ENCODE measurements around the gene ONECUT2.

Gene ONECUT2

DNA sequence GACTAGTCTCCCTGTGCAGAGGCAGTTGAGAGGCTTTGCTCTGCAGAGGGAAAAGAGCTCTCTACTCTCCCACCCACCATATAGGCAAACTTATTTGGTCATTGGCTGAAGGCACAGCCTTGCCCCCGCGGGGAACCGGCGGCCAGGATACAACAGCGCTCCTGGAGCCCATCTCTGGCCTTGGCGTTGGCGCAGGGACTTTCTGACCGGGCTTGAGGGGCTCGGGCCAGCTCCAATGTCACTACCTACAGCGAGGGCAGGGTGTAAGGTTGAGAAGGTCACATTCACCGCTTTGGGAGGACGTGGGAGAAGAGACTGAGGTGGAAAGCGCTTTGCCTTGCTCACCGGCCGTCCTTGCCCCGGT lies 2.2 kb downstream of the ONECUT2 start:
- TF ChIP-seq EZH2phosphoT487 (conservative IDR thresholded peaks at IDR 0.05; ENCODE audit: low read length) = no peak
- no peaks in the 10 kb centered on the region for H3K9me3 ChIP-seq (ENCODE audit: insufficient read depth, low read length)
- H3F3A ChIP-seq (ENCODE audit: insufficient read depth) = no peaks in the 10 kb centered on the region
- no peak overlapping the region for H2AFZ ChIP-seq (ENCODE audit: low read depth, low read length, severe bottlenecking)
- H3K27me3 ChIP-seq (ENCODE audit: low read length) = no peaks in the 10 kb centered on the region
- no peaks in the 10 kb centered on the region for H3K79me2 ChIP-seq (ENCODE audit: insufficient read depth, low read length)
- no peak overlapping the region for H3K4me3 ChIP-seq (ENCODE audit: insufficient read depth, low read length, poor library complexity, severe bottlenecking)
- H3K27ac ChIP-seq (ENCODE audit: low read depth, low read length) = no peak overlapping the region
- H3K36me3 ChIP-seq (ENCODE audit: low read length) = no peaks in the 10 kb centered on the region
- H3K4me2 ChIP-seq (ENCODE audit: low read depth, low read length, poor library complexity, severe bottlenecking) = no peak overlapping the region
- no peaks in the 10 kb centered on the region for H4K20me1 ChIP-seq (ENCODE audit: low read depth, low read length)
- H3K9me2 ChIP-seq (replicated peaks; ENCODE audit: insufficient read depth, low read length) = no peaks in the 10 kb centered on the region
- H3K9ac ChIP-seq (ENCODE audit: low read length) = no peak overlapping the region

DNA sequence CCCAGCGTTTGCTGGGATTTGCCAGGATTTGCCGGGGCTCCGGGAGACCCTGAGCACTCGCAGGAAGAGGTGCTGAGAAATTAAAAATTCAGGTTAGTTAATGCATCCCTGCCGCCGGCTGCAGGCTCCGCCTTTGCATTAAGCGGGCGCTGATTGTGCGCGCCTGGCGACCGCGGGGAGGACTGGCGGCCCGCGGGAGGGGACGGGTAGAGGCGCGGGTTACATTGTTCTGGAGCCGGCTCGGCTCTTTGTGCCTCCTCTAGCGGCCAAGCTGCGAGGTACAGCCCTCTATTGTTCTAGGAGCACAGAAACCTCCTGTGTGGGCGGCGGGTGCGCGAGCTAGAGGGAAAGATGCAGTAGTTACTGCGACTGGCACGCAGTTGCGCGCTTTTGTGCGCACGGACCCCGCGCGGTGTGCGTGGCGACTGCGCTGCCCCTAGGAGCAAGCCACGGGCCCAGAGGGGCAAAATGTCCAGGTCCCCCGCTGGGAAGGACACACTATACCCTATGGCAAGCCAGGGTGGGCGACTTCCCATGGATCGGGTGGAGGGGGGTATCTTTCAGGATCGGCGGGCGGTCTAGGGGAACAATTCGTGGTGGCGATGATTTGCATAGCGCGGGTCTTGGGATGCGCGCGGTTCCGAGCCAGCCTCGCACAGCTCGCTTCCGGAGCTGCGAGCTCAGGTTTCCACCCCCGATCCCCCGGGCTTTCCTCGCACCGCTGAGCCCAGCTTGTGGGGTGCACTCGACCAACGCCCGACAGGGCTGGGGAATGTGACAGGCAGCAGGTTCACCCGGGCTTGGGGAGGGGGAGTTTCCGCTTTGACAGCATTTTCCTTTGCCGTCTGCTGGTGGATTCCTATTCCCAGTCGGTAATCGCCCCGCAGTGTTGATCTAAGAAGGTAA lies 2.8 kb downstream of the ONECUT2 start:
- Histone ChIP-seq H3K9me2 (replicated peaks; ENCODE audit: insufficient read depth, low read length) (no peaks in the 10 kb centered on the region), H3K27ac (ENCODE audit: low read depth, low read length) (no peak overlapping the region), H3K79me2 (ENCODE audit: insufficient read depth, low read length) (no peaks in the 10 kb centered on the region), H3K9ac (ENCODE audit: low read length) (no peak overlapping the region), H3K36me3 (ENCODE audit: low read length) (no peaks in the 10 kb centered on the region), H3K4me2 (ENCODE audit: low read depth, low read length, poor library complexity, severe bottlenecking) (no peak overlapping the region), H3F3A (ENCODE audit: insufficient read depth) (no peaks in the 10 kb centered on the region), H3K9me3 (ENCODE audit: insufficient read depth, low read length) (no peaks in the 10 kb centered on the region), H3K4me3 (ENCODE audit: insufficient read depth, low read length, poor library complexity, severe bottlenecking) (no peak overlapping the region), H3K27me3 (ENCODE audit: low read length) (no peaks in the 10 kb centered on the region), H4K20me1 (ENCODE audit: low read depth, low read length) (no peaks in the 10 kb centered on the region), H2AFZ (ENCODE audit: low read depth, low read length, severe bottlenecking) (no peak overlapping the region)
- TF ChIP-seq EZH2phosphoT487 (conservative IDR thresholded peaks at IDR 0.05; ENCODE audit: low read length) = no peak
- TF ChIP-seq, protein P1, sequence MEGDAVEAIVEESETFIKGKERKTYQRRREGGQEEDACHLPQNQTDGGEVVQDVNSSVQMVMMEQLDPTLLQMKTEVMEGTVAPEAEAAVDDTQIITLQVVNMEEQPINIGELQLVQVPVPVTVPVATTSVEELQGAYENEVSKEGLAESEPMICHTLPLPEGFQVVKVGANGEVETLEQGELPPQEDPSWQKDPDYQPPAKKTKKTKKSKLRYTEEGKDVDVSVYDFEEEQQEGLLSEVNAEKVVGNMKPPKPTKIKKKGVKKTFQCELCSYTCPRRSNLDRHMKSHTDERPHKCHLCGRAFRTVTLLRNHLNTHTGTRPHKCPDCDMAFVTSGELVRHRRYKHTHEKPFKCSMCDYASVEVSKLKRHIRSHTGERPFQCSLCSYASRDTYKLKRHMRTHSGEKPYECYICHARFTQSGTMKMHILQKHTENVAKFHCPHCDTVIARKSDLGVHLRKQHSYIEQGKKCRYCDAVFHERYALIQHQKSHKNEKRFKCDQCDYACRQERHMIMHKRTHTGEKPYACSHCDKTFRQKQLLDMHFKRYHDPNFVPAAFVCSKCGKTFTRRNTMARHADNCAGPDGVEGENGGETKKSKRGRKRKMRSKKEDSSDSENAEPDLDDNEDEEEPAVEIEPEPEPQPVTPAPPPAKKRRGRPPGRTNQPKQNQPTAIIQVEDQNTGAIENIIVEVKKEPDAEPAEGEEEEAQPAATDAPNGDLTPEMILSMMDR (IDR thresholded peaks at IDR 0.05; ENCODE audit: insufficient read depth, low read length, poor library complexity, severe bottlenecking) = no peak

GRCh38 chr18:57438743-57439608 lies 3.8 kb downstream of the ONECUT2 start:
- no peaks in the 10 kb centered on the region for H3K36me3 ChIP-seq (ENCODE audit: low read length)
- no peaks in the 10 kb centered on the region for H3K27me3 ChIP-seq (ENCODE audit: low read length)

More at GRCh38 chr18:57438743-57439608, 3.8 kb downstream of the ONECUT2 start:
- TF ChIP-seq, protein P1 (IDR thresholded peaks at IDR 0.05; ENCODE audit: insufficient read depth, low read length, poor library complexity, severe bottlenecking) = no peak
- TF ChIP-seq EZH2phosphoT487 (conservative IDR thresholded peaks at IDR 0.05; ENCODE audit: low read length) = no peak
- no peaks in the 10 kb centered on the region for H3F3A ChIP-seq (ENCODE audit: insufficient read depth)
- no peak overlapping the region for H3K4me3 ChIP-seq (ENCODE audit: insufficient read depth, low read length, poor library complexity, severe bottlenecking)
- H3K27ac ChIP-seq (ENCODE audit: low read depth, low read length) = no peak overlapping the region
- no peaks in the 10 kb centered on the region for H3K9me2 ChIP-seq (replicated peaks; ENCODE audit: insufficient read depth, low read length)
- H3K79me2 ChIP-seq (ENCODE audit: insufficient read depth, low read length) = no peaks in the 10 kb centered on the region
- H3K9ac ChIP-seq (ENCODE audit: low read length) = no peak overlapping the region
- H2AFZ ChIP-seq (ENCODE audit: low read depth, low read length, severe bottlenecking) = no peak overlapping the region
- H3K9me3 ChIP-seq (ENCODE audit: insufficient read depth, low read length) = no peaks in the 10 kb centered on the region
- H3K4me2 ChIP-seq (ENCODE audit: low read depth, low read length, poor library complexity, severe bottlenecking) = no peak overlapping the region
- no peaks in the 10 kb centered on the region for H4K20me1 ChIP-seq (ENCODE audit: low read depth, low read length)

Data from SU-DHL-6 (cell line).